ENCODE measurements around the gene BOC. TPM values are rescaled to one million over a fixed set of nuclear protein-coding genes. Genes with fewer than 3 reads are reported as not detected.

Gene BOC
- total RNA-seq, 2 donors from 2014 or later, result 1.9 to 9.8 TPM

DNA sequence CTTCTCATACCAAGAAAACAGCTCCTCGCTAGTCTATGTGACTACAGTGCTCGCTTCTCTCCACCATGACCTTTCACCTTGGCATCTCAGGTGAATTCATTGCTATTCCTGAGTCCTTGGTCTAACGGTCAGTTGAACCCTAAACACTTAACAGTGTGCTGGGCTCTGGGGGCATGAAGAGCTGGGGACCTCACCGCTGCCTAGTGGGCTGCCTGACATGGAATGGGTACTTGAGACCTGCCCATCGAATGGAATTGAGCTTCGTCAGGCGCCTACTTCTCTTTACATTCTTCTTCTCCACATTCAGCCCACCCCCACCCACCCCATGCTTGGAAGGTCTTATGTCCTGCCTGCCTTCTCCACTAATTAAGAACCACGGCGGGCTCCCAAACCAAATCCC, 22.1 kb downstream of the BOC start:
- TF ChIP-seq CTCF (IDR thresholded peaks at IDR 0.05), result no peak
- no peak overlapping the region for H3K27ac ChIP-seq
- no peaks in the 10 kb centered on the region for H3K9me3 ChIP-seq
- H3K27me3 ChIP-seq, result no peaks in the 10 kb centered on the region
- DNase-seq, result no peak
- no peak overlapping the region for H3K4me3 ChIP-seq
- H3K4me1 ChIP-seq, result no peaks in the 10 kb centered on the region
- no peak overlapping the region for H3K9ac ChIP-seq (ENCODE audit: low read depth in 2 of 2, low read length in 2 of 2)
- intact Hi-C loops (cut with DNase I), result no loop called here
- H3K36me3 ChIP-seq, result no peaks in the 10 kb centered on the region

GRCh38 chr3:113234028-113234427, 22.7 kb downstream of the BOC start:
- H3K27me3 ChIP-seq, result no peaks in the 10 kb centered on the region
- TF ChIP-seq CTCF (IDR thresholded peaks at IDR 0.05), result no peak
- no peaks in the 10 kb centered on the region for H3K36me3 ChIP-seq
- intact Hi-C loops (cut with DNase I), result no loop called here
- H3K4me3 ChIP-seq, result no peak overlapping the region
- H3K4me1 ChIP-seq, result no peaks in the 10 kb centered on the region
- H3K9ac ChIP-seq (ENCODE audit: low read depth in 2 of 2, low read length in 2 of 2), result no peak overlapping the region
- DNase-seq, result no peak
- H3K9me3 ChIP-seq, result no peaks in the 10 kb centered on the region
- no peak overlapping the region for H3K27ac ChIP-seq

DNA sequence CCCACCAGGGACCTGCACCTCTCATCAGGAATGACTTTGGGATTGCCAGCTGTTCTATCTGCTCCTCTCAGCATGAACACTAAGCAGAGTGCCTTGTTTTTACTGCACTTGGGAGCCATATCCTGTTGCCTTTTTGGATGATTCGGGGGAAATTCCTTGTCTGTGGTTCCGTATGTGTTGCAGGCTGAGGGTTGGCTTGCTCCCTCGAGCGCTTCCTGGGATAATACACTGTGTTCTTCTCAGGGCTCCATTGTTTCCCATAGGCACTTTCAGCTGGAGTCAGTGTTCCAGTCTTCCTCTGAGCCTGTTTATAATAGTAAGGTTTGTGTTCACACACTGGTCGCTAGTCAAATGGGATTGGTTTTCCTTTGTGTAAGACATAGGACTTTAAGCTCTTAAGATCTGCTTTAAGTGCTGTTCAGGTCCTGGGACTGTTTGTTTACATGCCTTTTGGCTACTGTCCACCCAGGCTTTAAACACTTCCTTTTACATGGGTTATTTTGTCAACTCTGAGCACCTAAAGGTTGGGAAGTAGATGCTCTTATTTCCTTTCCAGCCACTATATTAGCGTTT, 23.4 kb downstream of the BOC start:
- Histone ChIP-seq H3K9me3 (no peaks in the 10 kb centered on the region), H3K27ac (no peak overlapping the region), H3K4me1 (no peaks in the 10 kb centered on the region), H3K27me3 (no peaks in the 10 kb centered on the region), H3K9ac (ENCODE audit: low read depth in 2 of 2, low read length in 2 of 2) (no peak overlapping the region), H3K4me3 (no peak overlapping the region), H3K36me3 (no peaks in the 10 kb centered on the region)
- DNase-seq, result no peak
- intact Hi-C loops (cut with DNase I), result no loop called here
- TF ChIP-seq CTCF (IDR thresholded peaks at IDR 0.05), result no peak

- TF ChIP-seq CTCF (IDR thresholded peaks at IDR 0.05), result no peak
- intact Hi-C loops (cut with DNase I), result no loop called here
- no peaks in the 10 kb centered on the region for H3K36me3 ChIP-seq
- H3K9me3 ChIP-seq, result no peaks in the 10 kb centered on the region
- DNase-seq, result no peak
- H3K27me3 ChIP-seq, result no peaks in the 10 kb centered on the region
- no peaks in the 10 kb centered on the region for H3K4me1 ChIP-seq
- H3K9ac ChIP-seq (ENCODE audit: low read depth in 2 of 2, low read length in 2 of 2), result no peak overlapping the region
- no peak overlapping the region for H3K4me3 ChIP-seq
- no peak overlapping the region for H3K27ac ChIP-seq
Observed at GRCh38 chr3:113238503-113238902, 27.1 kb downstream of the BOC start.

GRCh38 chr3:113240841-113241240, 29.5 kb downstream of the BOC start:
- no peak overlapping the region for H3K27ac ChIP-seq
- TF ChIP-seq CTCF (IDR thresholded peaks at IDR 0.05), result no peak

More at GRCh38 chr3:113240841-113241240, 29.5 kb downstream of the BOC start:
- no peaks in the 10 kb centered on the region for H3K27me3 ChIP-seq
- H3K9ac ChIP-seq (ENCODE audit: low read depth in 2 of 2, low read length in 2 of 2), result no peak overlapping the region
- H3K4me1 ChIP-seq, result no peaks in the 10 kb centered on the region
- no peak overlapping the region for H3K4me3 ChIP-seq
- H3K9me3 ChIP-seq, result no peaks in the 10 kb centered on the region
- intact Hi-C loops (cut with DNase I), result no loop called here
- no peak for DNase-seq
- H3K36me3 ChIP-seq, result no peaks in the 10 kb centered on the region

Measured in colonic mucosa (tissue), 4 donors.